Raji (cell line): ENCODE measurements around the gene DNASE1L1.

Experiments used
- POLR2A ChIP-seq: IDR thresholded peaks from 2 replicates; pipeline ENCODE4 v1.6.1; 2011; ENCODE audit warnings: low read depth, low read length, control low read depth; ENCODE audit not compliant: insufficient read depth

DNASE1L1 gene

GRCh38 chrX:154428176-154429171, 19.4 kb upstream of the DNASE1L1 start, which contains the start of gene ATP6AP1:
Gene ATP6AP1 (plus strand): TSS chrX:154428677. CDS start chrX:154428693, 16 bp downstream.
- peak; percentile 77 for TF ChIP-seq POLR2A

GRCh38 chrX:154426916-154427770, 18.1 kb upstream of the DNASE1L1 start:
- TF ChIP-seq POLR2A, result no peak

- TF ChIP-seq POLR2A, result no peak
These were observed 11.3 kb upstream of the DNASE1L1 start for GRCh38 chrX:154420402-154420756.

DNA sequence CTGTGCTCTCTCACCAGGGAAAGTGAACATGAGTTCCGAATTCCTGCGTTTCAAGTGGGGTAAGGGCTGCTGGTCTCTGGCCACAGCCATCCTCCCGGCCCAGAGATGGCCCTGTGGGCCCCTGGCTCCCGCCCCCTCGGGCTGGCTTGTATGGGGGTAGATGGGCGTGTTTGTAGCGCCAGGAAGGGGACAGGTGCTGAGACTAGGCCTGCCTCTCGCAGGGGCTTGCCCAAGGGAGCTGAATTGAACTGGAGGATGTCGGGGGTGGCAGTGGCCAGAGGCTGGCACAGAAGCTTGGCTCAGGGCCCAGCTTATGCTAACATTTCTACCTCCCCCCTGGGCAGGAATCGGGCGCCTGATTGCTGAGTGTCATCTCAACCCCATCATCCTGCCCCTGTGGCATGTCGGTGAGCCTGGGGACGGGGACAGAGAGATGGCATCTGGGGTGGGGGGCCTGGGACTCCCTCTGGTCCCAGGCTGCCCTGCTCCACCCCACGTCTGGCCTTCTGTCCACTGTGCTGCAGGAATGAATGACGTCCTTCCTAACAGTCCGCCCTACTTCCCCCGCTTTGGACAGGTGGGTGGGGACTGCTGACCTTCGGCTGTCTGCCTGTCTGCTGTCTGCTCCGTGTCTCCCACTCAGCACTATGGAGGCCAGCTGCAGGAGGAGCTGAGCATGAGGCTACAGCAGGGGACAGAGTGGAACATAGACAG, 10.8 kb upstream of the DNASE1L1 start:
- no peak for TF ChIP-seq POLR2A

- no peak for TF ChIP-seq POLR2A
These were observed 10.1 kb upstream of the DNASE1L1 start for GRCh38 chrX:154419189-154419588.

GRCh38 chrX:154417157-154417556, 8.1 kb upstream of the DNASE1L1 start:
- no peak for TF ChIP-seq POLR2A

DNA sequence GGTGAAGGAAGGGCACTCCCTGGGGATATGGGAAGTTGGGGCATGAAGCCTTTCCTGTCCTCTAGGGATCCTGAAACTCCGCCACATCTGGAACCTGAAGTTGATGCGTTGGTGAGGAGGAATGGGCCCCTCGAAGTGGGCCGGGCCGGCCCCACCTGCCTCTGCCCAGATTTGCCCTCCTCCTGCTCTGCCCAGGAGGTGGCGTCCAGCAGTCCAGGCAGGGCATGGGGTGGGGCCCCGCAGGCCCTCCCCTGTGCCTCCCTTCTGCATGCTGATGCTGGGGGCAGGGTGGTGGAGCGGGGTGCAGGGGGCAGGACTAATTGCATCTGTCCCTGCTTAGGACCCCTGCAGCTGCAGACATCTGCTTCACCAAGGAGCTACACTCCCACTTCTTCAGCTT, 4.1 kb upstream of the DNASE1L1 start:
- TF ChIP-seq POLR2A, result no peak

GRCh38 chrX:154412468-154412867, 3.4 kb upstream of the DNASE1L1 start:
- no peak for TF ChIP-seq POLR2A

DNA sequence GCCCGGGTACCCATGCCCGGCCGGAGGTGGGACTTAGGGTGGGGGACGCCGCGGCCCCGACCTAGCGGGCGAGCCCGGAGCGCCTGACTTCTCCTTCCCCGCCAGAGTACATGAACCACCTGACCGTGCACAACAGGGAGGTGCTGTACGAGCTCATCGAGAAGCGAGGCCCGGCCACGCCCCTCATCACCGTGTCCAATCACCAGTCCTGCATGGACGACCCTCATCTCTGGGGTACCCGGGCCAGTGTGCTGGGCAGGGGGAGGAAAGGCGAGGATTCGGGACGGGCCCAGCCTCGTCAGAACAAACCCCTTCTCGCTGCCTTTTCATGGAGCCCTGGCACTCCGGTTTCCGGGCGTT, 2.9 kb upstream of the DNASE1L1 start:
- peak; percentile 73 for TF ChIP-seq POLR2A

DNA sequence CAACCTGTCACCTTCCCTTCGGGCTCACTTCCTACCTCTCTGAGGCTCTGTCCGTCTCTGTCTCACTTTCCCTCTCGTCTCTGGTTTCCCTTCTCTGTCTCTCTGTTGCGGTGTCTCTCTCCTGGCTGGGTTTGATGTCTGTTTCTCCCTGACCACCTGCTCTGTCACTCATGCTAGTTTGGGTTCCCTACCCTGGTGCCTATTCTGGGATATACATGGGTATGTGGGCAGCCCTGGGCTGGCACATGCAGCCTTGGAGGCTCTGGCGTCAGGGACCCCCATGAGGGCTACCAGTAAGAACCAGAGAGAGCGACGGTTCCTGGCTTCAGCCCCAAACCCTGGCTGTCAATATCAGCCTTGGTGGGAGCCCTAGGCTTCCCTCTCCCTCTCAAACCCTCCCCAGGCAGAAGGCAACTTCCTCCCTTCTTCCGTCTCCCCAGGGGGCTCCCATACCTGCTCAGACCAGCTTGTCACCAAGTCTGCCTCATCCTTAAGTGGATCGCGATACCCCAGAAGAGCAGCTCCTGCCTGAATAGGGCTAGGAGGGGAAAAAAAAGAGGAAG, 314 bp downstream of the DNASE1L1 start:
- TF ChIP-seq POLR2A, result no peak

GRCh38 chrX:154404625-154405192, 4.3 kb downstream of the DNASE1L1 start:
- no peak for TF ChIP-seq POLR2A

DNA sequence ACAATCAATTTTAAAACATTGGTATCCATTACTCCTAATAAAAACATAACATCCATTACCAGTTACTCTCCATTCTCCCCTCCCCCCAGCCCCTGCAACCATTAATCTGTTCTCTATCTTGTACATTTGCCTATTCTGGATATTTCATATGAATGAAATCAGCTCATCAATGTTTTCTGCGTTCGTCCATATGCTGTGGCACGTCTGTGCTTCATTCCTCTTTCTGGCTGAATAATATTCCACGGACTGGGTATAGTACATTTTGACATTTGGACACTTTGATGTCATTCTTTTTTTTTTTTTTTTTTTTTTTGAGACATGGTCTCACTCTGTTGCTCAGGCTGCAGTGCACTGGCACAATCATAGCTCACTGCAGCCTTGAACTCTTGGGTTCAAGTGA, 5.2 kb downstream of the DNASE1L1 start:
- TF ChIP-seq POLR2A, result no peak

GRCh38 chrX:154403192-154403591, 5.9 kb downstream of the DNASE1L1 start:
- TF ChIP-seq POLR2A, result no peak

DNA sequence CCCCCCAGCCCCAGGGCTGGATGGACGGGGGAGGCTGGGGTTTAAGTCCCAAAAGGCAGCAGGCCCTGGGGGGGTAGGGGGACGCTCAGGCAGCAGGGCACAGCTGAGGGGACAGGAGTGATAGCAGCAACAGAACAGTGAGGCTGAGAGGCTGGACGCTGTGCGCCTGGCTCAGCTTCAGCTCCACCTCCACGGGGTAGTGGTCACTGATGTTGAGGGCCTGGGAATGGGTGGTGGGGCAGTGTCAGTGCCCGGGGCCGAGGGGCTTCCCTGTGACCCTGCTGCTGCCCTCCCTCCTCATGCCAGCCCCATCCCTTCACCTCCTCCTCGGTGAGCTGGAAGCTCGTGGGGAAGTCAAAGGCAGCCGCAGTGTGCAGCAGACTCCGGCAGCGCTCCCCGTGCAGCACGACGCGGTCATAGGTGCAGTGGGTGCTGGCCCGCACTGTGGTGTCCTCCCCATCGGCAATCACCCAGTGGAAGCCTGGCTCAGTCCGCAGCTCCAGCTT, 6.4 kb downstream of the DNASE1L1 start:
- no peak for TF ChIP-seq POLR2A
